A549 treated with AZD2906 at 1 μM for 4 hours (cell line): ENCODE measurements around the gene NAE1. TPM values are rescaled to one million over a fixed set of nuclear protein-coding genes. Genes with fewer than 3 reads are reported as not detected.

Experiments used
- total RNA-seq: library from RNA; stranded (reverse); fragments of 200-300 nt; extraction: Qiagen RNA extraction; gene quantifications from 5 replicates; pipeline ENCODE4 v1.2.3, GENCODE V29; 2022

Gene NAE1
- total RNA-seq = 57.8 to 69.8 TPM (median 59.6 TPM) in 5 replicates

DNA sequence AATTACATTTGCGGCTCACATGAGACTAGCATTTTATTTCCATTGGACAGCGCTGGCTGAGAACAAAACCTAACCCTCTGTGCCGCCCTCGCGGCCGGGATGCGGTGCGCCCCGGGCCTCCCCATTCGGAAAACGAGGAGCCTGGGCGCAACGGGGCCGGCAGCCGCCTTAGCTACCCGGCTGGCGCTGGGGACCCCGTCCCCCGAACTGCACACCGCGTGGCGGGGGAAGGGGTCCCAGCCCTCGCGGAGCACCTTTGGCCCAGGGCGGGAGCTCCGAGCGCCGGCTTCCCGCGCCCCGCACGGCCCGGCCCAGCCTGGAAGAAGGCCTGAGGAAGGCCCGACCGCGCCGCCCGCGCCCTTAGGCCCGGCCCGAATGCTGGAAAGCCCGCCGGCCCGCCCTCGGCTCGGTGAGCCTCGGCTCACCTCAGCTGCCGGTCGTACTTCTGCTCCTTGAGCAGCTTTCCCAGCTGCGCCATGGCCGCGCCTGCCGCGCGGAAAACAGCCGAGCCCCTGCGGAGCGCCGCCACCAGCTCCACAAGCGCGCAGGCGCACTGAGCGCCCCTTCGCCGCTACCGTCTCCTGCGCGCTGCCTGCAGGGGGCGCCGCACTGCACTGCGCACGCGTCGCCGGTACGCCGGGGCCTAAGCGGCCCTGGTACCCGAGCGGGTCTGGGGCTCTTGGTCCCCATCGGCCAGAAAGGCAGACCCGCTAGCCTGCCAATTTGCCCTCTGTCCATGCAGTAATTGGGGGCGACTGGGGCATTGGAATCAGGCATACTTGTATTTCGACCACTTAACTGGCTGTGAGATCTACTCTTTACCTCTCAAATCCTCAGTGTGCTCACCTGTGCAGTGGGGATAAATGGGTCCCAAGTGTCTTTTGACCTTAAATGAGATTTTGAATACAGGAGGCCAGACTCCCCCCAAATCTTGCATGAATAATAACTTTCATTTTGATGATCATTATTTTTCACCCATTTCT lies at the start of gene NAE1:
Gene NAE1, minus strand, starts transcription at position 555 of the 983 bp plus-strand sequence. Its CDS starts 77 bp downstream, at position 478.

DNA sequence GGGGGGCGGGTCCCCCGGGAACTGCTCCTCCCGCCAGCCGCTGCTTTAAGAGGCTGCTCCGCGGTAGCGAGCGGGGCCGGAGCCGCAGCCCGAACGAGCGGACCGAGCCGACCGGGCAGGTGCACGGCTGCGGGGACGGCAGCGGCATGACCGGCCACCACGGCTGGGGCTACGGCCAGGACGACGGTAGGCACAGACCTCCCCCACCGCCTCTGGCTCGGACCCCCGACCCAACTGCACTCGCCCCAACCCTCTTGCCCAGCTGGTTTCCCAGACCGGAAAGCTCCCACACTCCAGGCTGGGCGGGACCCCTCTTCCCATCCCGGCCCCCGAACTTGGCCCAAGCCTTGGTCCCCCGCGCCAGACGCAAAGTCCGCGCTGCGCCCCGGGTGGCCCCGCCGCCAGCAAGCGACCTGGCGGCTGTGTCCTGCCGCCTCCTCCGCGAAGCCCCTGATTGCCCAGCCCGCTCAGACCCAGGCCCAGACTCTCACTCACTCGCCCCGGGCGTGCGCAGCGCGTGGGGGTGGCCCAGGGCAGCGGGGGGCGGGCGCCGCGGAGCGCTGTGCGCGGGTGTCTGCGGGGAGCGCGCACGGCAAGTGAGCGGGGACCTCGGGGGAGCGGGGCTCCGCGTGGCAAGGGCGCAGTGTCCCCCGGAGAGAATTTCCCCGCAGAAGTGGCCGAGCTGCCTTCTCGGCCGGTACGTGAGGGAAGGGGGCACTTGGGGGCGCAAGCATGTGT lies 13.7 kb upstream of the NAE1 start, which contains the start of gene CA7:
Gene CA7, plus strand, starts transcription at position 73 of the 738 bp plus-strand sequence. Its CDS starts 74 bp downstream, at position 147.

DNA sequence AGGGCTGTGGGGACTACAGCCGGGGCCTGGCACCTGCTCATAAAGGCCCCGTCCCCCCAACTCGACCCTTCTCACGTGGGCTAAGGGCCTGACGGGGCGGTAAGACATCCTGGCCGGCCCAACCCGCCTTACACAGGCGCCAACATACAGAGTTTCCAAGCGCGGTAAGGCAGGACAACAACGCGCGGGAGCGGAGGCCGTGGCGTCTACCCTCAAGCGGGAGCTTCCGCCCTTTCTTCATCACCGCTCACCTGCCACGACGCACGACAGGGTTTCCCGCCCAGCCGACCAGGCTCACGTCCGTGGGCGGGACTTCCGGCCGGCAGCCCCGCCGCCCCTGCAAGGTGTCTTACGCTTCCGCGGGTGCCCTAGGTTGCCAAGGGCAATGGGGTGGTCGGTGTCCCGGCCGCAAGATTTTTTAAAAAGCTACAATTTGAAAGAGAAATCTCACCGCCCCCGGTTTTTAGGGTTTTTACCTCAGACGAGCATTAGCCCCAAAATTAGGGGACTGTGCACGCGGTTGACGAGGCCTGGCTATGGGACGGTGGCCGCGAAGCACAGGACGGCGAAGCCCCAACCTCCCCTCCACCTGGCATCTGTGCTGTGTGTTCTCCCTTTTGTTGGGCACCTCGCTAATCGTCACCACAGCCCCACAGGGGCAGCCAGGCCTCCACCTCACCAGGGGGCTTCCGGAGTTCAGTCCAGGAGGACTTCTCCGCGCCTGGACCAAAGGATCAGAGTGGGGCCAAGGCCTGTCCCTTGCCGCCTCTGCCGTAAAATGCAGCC lies 29.3 kb downstream of the NAE1 start, which contains the start of gene TERB1:
Gene TERB1, minus strand, starts transcription at position 265 of the 786 bp plus-strand sequence. CDS start 4,786 bp downstream, outside the sequence.

Other genes with a start within 250 kb of the NAE1 start
- 98.3 to 109 TPM (median 103 TPM) in 5 replicates for gene CMTM3, start 226.3 kb downstream of the NAE1 start, total RNA-seq
- 23.3 to 36.2 TPM (median 33.8 TPM) in 5 replicates for gene CMTM4, start 134.2 kb downstream of the NAE1 start, total RNA-seq
- 39.0 to 57.7 TPM (median 46.9 TPM) in 5 replicates for gene DYNC1LI2, start 79.4 kb downstream of the NAE1 start, total RNA-seq
- 0.05 TPM in 1 of 5 replicates, not detected in the others for gene TERB1, start 29.4 kb downstream of the NAE1 start, total RNA-seq
- 0.05 to 0.06 TPM (median 0.06 TPM) in 3 of 5 replicates, not detected in the others for gene CA7, start 13.4 kb upstream of the NAE1 start, total RNA-seq
- 5.3 to 6.8 TPM (median 5.9 TPM) in 5 replicates for gene PDP2, start 49.5 kb upstream of the NAE1 start, total RNA-seq
- gene CDH16, start 87.9 kb upstream of the NAE1 start, total RNA-seq = 7.0 to 10.5 TPM (median 9.9 TPM) in 5 replicates
- 53.2 to 85.6 TPM (median 74.1 TPM) in 5 replicates for gene RRAD, start 94.6 kb upstream of the NAE1 start, total RNA-seq
- gene CIAO2B, start 103.4 kb upstream of the NAE1 start, total RNA-seq = 146 to 198 TPM (median 194 TPM) in 5 replicates
- 35.8 to 37.3 TPM (median 36.7 TPM) in 5 replicates for gene CES2, start 104.5 kb upstream of the NAE1 start, total RNA-seq
- gene CES3, start 130.3 kb upstream of the NAE1 start, total RNA-seq = 2.1 to 2.9 TPM (median 2.4 TPM) in 5 replicates
- 2.9 to 4.9 TPM (median 4.0 TPM) in 5 replicates for gene CES4A, start 157.6 kb upstream of the NAE1 start, total RNA-seq
- 53.5 to 68.5 TPM (median 55.2 TPM) in 5 replicates for gene CBFB, start 198.2 kb upstream of the NAE1 start, total RNA-seq